HepG2 (cell line): ENCODE results near the gene WDR59. TPM values are rescaled to one million over a fixed set of nuclear protein-coding genes. Genes with fewer than 3 reads are reported as not detected.

Experiments
- FOXA1 ChIP-seq, 2 experiments: fragments of 450-650 bp in 1 of 2; sonication (generic) in 1 of 2; formaldehyde crosslinking in 1 of 2; IDR thresholded peaks; 2 replicates each; pipeline versions ENCODE4 v1.4.0 to v1.6.1; 2016 to 2020; ENCODE audit warnings: missing genetic modification reagents in 1 of 2
- LCORL ChIP-seq, 2 experiments: fragments of 450-650 bp in 1 of 2; sonication (generic) in 1 of 2; formaldehyde crosslinking in 1 of 2; IDR thresholded peaks; 2 replicates each; pipeline versions ENCODE4 v1.5.0 to v1.6.1; 2017 to 2020; ENCODE audit warnings: antibody characterized with exemption in 1 of 2, missing genetic modification reagents in 1 of 2
- POLR2AphosphoS5 ChIP-seq: IDR thresholded peaks from 2 replicates; pipeline ENCODE4 v1.6.1; 2012; ENCODE audit warnings: low read depth, low read length
- RORA ChIP-seq: sonication (generic); formaldehyde crosslinking; IDR thresholded peaks from 2 replicates; pipeline ENCODE4 v1.5.0; 2020; ENCODE audit warnings: mild to moderate bottlenecking, missing genetic modification reagents, moderate library complexity
- TFDP1 ChIP-seq: IDR thresholded peaks from 2 replicates; pipeline ENCODE4 v1.6.1; 2016; ENCODE audit warnings: missing compliant biosample characterization, missing genetic modification reagents, borderline replicate concordance
- TOPORS ChIP-seq: sonication (generic); formaldehyde crosslinking; IDR thresholded peaks from 2 replicates; pipeline ENCODE4 v1.8.0; 2023; ENCODE audit warnings: mild to moderate bottlenecking, missing genetic modification reagents
- ZBTB25 ChIP-seq: IDR thresholded peaks from 2 replicates; pipeline ENCODE4 v1.6.1; 2018; ENCODE audit warnings: missing genetic modification reagents
- ZBTB26 ChIP-seq: IDR thresholded peaks from 2 replicates; pipeline ENCODE4 v1.6.1; 2016; ENCODE audit warnings: missing compliant biosample characterization, missing genetic modification reagents, borderline replicate concordance
- ZNF687 ChIP-seq: sonication (generic); formaldehyde crosslinking; IDR thresholded peaks from 2 replicates; pipeline ENCODE4 v1.5.1; 2020; ENCODE audit warnings: mild to moderate bottlenecking, missing genetic modification reagents, moderate library complexity
- ZNF841 ChIP-seq: sonication (generic); formaldehyde crosslinking; IDR thresholded peaks from 2 replicates; pipeline ENCODE4 v1.8.1; 2023; ENCODE audit warnings: missing genetic modification reagents, borderline replicate concordance
- polyA plus RNA-seq, 8 experiments: library from polyadenylated mRNA; depleted of rRNA in 3 of 8; stranded (reverse) in 7 of 8; unstranded in 1 of 8; fragments of >200 nt; fragmentation: Illumina TruSeq in 4 of 8; extraction: Trizol in 4 of 8; gene quantifications; 2 replicates each; pipeline versions ENCODE4 v1.2.1 to v1.2.3, GENCODE V29; 2011 to 2016; ENCODE audit warnings: low read depth in 4 of 8, missing spikeins in 1 of 8, mixed read lengths in 1 of 8; ENCODE audit not compliant: insufficient read depth in 1 of 8
- total RNA-seq, 5 experiments: library from RNA; depleted of rRNA; stranded (reverse); fragments of >200 nt; fragmentation: Illumina TruSeq; extraction: Trizol; gene quantifications; 2 replicates each; pipeline ENCODE4 v1.2.3, GENCODE V29; 2016; ENCODE audit warnings: low read depth in 1 of 5
- TF ChIP-seq, protein P1 (sequence below): sonication (generic); formaldehyde crosslinking; IDR thresholded peaks from 2 replicates; pipeline ENCODE4 v1.4.0; 2020; ENCODE audit warnings: mild to moderate bottlenecking, missing genetic modification reagents, borderline replicate concordance

The WDR59 gene
- total and polyA plus RNA-seq, 2 of the 13 experiments (the other 11 are each of a cell fraction or from before 2014, with no cell fraction given), result 65.2 to 306 TPM

DNA sequence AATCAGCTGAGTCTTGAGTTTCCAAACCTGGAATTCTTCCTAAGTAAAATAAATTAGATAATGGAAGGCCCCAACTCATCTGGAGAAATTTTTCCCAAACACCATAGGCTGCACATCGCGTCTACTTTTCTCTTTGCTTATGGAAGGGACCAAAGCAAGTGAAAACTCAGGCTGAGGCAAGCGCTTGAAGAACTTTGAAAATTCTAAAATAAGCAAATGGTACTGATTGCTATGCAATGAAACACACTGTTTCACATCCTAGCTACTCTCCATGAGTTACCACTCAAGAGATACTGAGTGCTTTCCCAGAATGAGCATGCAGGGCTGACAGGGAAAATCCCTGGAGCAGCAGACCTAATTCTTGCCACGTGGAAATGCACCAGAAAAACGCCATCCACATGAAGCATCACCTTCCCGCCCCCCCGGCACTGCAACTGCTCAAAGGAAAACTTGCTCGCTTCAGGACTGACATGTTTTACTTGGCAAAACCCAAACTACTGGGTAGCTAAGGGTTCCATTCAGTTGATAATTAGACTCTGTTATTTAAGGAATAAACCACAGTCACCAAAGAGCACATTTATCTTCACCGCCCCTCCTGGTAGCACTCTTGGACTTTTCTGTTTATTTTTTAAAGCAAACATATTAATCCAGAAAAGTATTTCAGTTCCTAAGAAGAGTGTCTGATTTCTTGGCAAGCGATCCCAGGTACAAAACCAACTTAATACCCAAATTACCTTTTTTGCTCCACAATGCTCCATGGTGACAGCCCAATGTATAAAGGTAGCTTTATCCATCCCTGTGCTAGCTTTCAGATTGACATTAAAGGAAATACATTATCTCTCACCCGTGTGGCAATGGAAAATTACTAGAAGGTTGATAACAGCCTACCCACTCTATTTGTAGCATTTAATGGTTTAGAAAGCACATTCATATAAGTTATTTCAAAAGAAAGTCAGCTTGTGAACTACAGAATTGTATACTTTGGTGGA lies 62.5 kb downstream of the WDR59 start (continued):
- TF ChIP-seq, protein P1, sequence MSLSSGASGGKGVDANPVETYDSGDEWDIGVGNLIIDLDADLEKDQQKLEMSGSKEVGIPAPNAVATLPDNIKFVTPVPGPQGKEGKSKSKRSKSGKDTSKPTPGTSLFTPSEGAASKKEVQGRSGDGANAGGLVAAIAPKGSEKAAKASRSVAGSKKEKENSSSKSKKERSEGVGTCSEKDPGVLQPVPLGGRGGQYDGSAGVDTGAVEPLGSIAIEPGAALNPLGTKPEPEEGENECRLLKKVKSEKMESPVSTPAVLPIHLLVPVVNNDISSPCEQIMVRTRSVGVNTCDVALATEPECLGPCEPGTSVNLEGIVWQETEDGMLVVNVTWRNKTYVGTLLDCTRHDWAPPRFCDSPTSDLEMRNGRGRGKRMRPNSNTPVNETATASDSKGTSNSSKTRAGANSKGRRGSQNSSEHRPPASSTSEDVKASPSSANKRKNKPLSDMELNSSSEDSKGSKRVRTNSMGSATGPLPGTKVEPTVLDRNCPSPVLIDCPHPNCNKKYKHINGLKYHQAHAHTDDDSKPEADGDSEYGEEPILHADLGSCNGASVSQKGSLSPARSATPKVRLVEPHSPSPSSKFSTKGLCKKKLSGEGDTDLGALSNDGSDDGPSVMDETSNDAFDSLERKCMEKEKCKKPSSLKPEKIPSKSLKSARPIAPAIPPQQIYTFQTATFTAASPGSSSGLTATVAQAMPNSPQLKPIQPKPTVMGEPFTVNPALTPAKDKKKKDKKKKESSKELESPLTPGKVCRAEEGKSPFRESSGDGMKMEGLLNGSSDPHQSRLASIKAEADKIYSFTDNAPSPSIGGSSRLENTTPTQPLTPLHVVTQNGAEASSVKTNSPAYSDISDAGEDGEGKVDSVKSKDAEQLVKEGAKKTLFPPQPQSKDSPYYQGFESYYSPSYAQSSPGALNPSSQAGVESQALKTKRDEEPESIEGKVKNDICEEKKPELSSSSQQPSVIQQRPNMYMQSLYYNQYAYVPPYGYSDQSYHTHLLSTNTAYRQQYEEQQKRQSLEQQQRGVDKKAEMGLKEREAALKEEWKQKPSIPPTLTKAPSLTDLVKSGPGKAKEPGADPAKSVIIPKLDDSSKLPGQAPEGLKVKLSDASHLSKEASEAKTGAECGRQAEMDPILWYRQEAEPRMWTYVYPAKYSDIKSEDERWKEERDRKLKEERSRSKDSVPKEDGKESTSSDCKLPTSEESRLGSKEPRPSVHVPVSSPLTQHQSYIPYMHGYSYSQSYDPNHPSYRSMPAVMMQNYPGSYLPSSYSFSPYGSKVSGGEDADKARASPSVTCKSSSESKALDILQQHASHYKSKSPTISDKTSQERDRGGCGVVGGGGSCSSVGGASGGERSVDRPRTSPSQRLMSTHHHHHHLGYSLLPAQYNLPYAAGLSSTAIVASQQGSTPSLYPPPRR, result no peak
- TF ChIP-seq ZNF841 (CRISPR knock-in tag) (no peak), RORA (CRISPR knock-in tag) (no peak), LCORL (IDR thresholded peaks at IDR 0.05) (no peak), LCORL (CRISPR knock-in tag; IDR thresholded peaks at IDR 0.05) (no peak), ZNF687 (CRISPR knock-in tag) (peak; percentile 39; the same call in 1 of the 2 replicates), TFDP1 (peak; percentile 78; the same call in 1 of the 2 replicates), TOPORS (no peak; the same call in 1 of the 2 replicates), FOXA1 (IDR thresholded peaks at IDR 0.05) (no peak), FOXA1 (CRISPR knock-in tag; IDR thresholded peaks at IDR 0.05) (no peak), ZBTB25 (CRISPR knock-in tag) (peak; percentile 62), POLR2AphosphoS5 (no peak), ZBTB26 (CRISPR knock-in tag) (no peak)
